Lower leg skin (tissue), 3 donors: Measurements from ENCODE around the gene C5AR1.

Source experiments
- CTCF ChIP-seq, 3 donors: fragments of 450-650 bp; IDR thresholded peaks; one replicate each; pipeline ENCODE4 v1.5.1; 2016; ENCODE audit warnings: antibody characterized with exemption in 3 of 3, mild to moderate bottlenecking in 3 of 3, moderate library complexity in 2 of 3
- POLR2A ChIP-seq, 2 donors: fragments of 450-650 bp; IDR thresholded peaks; one replicate each; pipeline ENCODE4 v1.6.1; 2016 to 2017; ENCODE audit warnings: antibody characterized with exemption in 2 of 2, mild to moderate bottlenecking in 1 of 2, moderate library complexity in 1 of 2

- TF ChIP-seq POLR2A (IDR thresholded peaks at IDR 0.05) (no peak), CTCF (IDR thresholded peaks at IDR 0.05) (no peak)
Observed at GRCh38 chr19:47343194-47343802, 33.6 kb downstream of the C5AR1 start.
